ENCODE results near the gene UBE2N.

Gene UBE2N

GRCh38 chr12:93376436-93377251 is 65.1 kb downstream of the UBE2N start:
- Histone ChIP-seq H3K36me3 (ENCODE audit: control insufficient read depth, insufficient read depth, low read length) (no peaks in the 10 kb centered on the region), H3K9me3 (ENCODE audit: control insufficient read depth, low read length) (no peaks in the 10 kb centered on the region), H3K4me2 (ENCODE audit: low read length) (peak overlapping the region; percentile 15), H3K27me3 (ENCODE audit: control insufficient read depth, insufficient read depth, low read length) (no peaks in the 10 kb centered on the region), H2AFZ (peak overlapping the region; percentile 39), H3K79me2 (peaks cover 12% of the 10 kb centered on the region), H3K4me1 (peaks cover 8% of the 10 kb centered on the region), H3K9ac (no peak overlapping the region), H3K27ac (no peak overlapping the region), H3K4me3 (ENCODE audit: low read depth, low read length) (no peak overlapping the region)
- TF ChIP-seq, protein P1, sequence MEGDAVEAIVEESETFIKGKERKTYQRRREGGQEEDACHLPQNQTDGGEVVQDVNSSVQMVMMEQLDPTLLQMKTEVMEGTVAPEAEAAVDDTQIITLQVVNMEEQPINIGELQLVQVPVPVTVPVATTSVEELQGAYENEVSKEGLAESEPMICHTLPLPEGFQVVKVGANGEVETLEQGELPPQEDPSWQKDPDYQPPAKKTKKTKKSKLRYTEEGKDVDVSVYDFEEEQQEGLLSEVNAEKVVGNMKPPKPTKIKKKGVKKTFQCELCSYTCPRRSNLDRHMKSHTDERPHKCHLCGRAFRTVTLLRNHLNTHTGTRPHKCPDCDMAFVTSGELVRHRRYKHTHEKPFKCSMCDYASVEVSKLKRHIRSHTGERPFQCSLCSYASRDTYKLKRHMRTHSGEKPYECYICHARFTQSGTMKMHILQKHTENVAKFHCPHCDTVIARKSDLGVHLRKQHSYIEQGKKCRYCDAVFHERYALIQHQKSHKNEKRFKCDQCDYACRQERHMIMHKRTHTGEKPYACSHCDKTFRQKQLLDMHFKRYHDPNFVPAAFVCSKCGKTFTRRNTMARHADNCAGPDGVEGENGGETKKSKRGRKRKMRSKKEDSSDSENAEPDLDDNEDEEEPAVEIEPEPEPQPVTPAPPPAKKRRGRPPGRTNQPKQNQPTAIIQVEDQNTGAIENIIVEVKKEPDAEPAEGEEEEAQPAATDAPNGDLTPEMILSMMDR (IDR thresholded peaks at IDR 0.05) = no peak

GRCh38 chr12:93375906-93376305 is 65.8 kb downstream of the UBE2N start:
- Histone ChIP-seq H3K4me2 (ENCODE audit: low read length) (no peak overlapping the region), H3K4me3 (ENCODE audit: low read depth, low read length) (no peak overlapping the region), H3K27ac (no peak overlapping the region), H3K9ac (no peak overlapping the region), H3K36me3 (ENCODE audit: control insufficient read depth, insufficient read depth, low read length) (no peaks in the 10 kb centered on the region), H2AFZ (no peak overlapping the region), H3K4me1 (peaks cover 4% of the 10 kb centered on the region), H3K27me3 (ENCODE audit: control insufficient read depth, insufficient read depth, low read length) (no peaks in the 10 kb centered on the region), H3K79me2 (peaks cover 11% of the 10 kb centered on the region), H3K9me3 (ENCODE audit: control insufficient read depth, low read length) (no peaks in the 10 kb centered on the region)
- TF ChIP-seq, protein P1 (IDR thresholded peaks at IDR 0.05) = no peak

DNA sequence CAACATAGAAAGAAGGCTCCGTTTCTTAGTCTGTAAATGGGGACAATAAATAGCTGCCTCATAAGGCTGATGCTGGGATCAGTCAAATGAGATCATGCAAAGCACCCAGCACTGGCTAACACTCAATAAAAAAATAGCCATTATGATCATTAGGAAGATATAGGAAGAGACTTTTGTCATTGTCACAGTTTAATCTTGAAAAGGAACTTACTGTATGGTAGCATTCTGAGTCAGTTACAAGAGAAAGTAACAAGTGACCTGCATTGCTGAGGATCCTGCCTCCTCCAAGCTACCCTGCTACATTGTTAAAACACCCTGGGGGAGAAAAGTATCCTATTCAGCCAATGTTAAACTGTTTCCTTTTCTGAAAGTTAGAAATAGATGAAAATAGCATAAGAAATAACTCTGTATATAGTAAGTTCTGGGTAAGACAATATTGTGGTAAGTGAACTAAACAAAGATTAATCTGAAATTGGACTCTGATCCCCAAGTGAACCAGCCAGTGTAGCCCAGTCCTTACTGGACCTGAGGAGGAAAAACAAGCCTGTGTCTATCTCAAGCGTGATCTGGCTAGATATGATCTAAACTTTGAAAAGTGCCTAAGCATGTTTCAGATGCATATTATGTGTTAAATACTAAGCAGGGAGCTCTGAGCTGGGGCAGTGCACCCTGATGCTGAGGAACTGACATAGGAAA is 67.6 kb downstream of the UBE2N start:
- Histone ChIP-seq H3K79me2 (peaks cover 2% of the 10 kb centered on the region), H3K9me3 (ENCODE audit: control insufficient read depth, low read length) (no peaks in the 10 kb centered on the region), H3K4me1 (peaks cover 4% of the 10 kb centered on the region), H3K27me3 (ENCODE audit: control insufficient read depth, insufficient read depth, low read length) (no peaks in the 10 kb centered on the region), H3K4me3 (ENCODE audit: low read depth, low read length) (no peak overlapping the region), H3K27ac (peak overlapping the region; percentile 12), H3K36me3 (ENCODE audit: control insufficient read depth, insufficient read depth, low read length) (no peaks in the 10 kb centered on the region), H3K4me2 (ENCODE audit: low read length) (no peak overlapping the region), H2AFZ (peak overlapping the region; percentile 19), H3K9ac (no peak overlapping the region)
- TF ChIP-seq, protein P1 (IDR thresholded peaks at IDR 0.05) = no peak

DNA sequence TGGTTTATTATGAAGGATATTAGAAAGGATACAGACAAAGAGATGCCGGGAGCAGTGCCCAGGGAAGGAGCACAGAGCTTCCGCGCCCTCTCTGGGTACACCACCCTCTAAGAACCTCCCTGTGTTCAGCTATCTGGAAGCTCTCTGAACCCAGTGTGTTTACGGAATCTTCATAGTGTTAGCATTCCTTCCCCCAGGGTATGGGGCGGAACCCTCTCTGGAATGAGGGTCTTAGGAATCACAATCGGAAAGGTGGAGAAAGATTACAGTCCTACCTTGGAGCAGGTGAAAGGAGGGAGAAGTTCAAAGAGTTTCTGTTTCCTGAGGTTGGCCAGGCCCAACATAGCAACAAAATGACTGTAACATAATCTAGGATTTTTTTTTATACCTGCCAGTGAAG is 70.8 kb downstream of the UBE2N start:
- Histone ChIP-seq H3K27ac (no peak overlapping the region), H3K79me2 (no peaks in the 10 kb centered on the region), H3K27me3 (ENCODE audit: control insufficient read depth, insufficient read depth, low read length) (no peaks in the 10 kb centered on the region), H3K4me1 (peaks cover 4% of the 10 kb centered on the region), H3K36me3 (ENCODE audit: control insufficient read depth, insufficient read depth, low read length) (no peaks in the 10 kb centered on the region), H3K4me2 (ENCODE audit: low read length) (no peak overlapping the region), H3K9me3 (ENCODE audit: control insufficient read depth, low read length) (no peaks in the 10 kb centered on the region), H3K4me3 (ENCODE audit: low read depth, low read length) (no peak overlapping the region), H3K9ac (no peak overlapping the region), H2AFZ (no peak overlapping the region)
- TF ChIP-seq, protein P1 (IDR thresholded peaks at IDR 0.05) = no peak
